Activated naive CD4-positive, alpha-beta T cell treated with anti-CD3 and anti-CD28 coated beads, Interleukin-2, amount 50 U/mL, for 16 hours (primary cell): ENCODE data around the gene LRG1.
"Not testable (repeated sequence)": the region's sequence is repeated elsewhere in the genome, so short reads cannot be mapped to it uniquely, and the experiment has no call there.

Source experiments
- DNase-seq: peaks from one replicate; pipeline ENCODE4 v3.0.0-alpha.2; 2020

The LRG1 gene

DNA sequence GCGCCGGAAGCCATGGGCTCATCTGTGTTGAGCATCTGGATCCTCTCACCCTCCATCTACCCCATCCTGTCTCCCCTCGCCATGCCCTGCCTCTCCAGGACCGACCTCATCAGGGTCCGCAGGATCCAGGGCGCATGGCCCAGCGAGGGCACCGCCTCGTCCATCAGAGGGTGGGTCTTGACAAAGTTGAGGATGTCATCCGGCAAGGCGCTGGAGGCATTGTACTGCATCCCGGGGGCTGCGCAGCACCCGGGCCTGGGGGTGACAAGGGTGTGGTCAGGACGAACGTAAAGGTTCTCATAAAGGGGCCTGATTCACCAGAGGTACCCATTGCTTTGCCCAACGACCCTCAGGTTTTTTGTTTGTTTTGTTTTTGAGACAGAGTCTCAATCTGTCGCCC lies 10.2 kb upstream of the LRG1 start:
- DNase-seq = no peak

DNA sequence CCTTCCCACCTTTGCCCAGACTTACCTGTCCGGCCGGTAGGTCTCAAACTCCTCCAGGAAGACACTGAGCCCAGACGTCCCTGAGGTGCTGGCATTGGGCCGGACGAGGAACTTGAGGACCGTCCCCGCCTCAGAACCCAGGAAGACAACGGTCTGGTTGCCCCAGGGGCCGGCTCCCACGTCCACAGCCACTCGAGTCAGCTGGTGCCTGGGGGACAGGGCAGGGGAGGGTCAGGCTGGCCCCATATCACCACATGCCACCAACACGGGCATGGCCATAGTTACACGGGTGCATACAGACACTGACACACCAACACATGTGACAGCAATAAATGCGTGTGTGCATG lies 8.4 kb upstream of the LRG1 start:
- DNase-seq = no peak

DNA sequence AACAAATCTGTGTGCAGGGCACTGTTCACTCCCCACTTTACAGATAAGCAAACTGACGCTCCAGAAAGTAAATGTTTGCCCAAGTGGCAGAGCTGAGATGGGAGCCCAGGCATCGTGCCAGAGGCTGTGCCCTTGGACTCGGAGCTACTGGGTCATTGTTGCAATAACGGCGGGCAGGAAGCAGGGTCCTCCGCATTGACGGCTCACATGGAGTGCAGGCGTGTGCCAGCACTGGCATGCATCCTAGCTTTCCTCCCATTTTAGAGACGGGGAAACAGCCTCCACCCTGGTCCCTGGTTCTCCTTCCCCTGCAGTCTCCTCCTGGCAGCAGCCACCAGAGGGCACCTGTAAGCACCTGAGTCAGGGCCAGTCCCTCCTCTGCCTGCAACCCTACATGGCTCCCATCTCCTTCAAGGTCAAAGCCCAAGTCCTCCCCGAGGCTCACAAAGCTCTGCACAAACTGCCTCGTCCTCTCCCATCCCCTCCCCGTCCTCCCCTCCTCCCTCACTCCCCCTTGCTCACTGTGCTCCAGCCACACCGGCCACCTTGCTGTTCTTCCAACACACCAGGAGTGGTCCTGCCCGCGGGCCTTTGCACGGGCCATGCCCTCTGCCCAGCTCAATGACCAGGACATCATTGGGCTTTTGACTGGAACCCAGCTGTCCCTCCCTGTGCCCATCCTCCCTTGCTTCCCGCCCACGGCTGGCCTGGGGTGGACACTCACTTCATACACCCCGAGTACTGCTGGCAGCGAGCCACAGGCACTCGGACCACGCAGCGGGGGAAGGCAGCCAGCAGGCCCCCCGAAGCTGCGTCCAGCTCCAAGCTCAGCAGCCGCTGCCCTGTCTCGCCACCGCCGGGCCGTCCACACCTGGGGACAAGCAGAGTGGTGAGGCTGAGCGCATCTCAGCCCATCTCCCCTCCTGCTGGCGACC lies 7.7 kb upstream of the LRG1 start:
- DNase-seq = no peak

GRCh38 chr19:4543842-4544647 lies 4.2 kb upstream of the LRG1 start:
- DNase-seq = no peak

DNA sequence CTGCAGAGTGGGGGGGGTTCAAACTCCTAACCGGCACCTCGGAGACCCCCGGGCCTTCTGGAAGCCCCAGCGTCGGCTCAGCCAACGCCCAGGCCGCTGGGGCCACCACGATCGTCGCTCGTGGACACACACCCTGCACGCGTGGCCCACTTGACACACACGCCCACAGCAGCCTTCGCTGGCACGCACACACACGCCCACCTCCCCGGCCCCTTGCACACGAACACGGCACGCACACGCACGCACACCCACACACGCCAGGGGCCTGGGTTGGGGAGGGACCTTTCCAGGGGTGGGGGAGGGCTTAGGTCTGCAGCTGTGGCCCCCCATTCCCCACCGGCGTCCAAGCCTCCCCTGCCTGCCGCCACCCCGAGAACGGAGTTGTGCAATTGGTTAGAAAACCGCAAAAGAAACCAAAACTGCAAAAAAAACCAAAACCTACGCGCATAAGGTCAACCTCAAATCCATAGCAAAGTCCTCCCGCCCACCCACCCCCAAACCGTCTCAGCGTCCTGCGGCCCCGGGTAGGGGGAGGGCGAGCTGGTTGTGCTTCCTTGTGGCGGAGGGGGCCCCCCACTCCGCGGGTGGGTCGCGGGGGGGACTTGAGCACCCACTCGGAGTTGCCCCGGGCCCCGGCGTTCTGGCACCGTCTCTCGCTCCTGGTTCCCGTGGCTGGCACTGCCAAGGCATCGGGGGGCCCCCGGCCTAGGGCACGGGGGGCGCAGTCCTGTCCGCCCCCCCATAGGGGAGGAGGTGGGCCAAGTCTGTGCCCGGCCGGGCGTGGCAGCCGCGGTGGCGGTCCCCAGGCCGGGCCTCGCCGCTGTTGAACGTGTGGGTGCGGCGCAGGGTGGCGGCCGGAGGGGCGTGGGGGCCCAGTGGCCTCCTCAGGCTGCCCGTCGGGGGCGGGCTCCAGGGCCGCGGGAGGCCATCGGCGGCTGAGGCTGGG lies 3.3 kb upstream of the LRG1 start:
- DNase-seq = no peak

GRCh38 chr19:4541806-4542145 lies 1.9 kb upstream of the LRG1 start:
- not testable (repeated sequence) for DNase-seq

GRCh38 chr19:4541114-4541805 lies 1.4 kb upstream of the LRG1 start:
- DNase-seq = no peak

DNA sequence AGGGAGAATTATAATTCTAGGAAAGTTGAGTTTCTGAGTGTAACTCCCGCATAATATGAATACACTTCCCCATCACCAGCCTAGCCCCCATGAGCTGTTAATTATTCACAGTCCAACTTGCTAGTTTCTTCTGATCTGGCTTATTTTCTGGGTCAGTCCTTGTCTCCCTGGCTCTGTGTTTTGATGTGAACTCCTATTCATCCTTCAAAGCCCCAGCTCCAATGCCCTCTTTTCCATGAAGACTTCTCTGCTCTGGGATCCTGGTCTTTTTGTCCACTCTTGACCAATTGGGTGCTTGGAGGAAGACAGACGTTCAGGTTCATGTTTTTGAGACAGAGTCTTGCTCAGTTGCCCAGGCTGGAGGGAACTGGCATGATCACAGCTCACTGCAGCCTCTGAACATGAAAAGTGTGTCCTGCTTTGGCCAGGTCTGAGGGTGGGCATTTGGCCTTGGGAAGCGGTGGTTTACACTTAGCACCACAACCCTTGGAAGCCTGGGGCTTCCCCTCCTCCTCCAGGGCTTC lies 605 bp downstream of the LRG1 start:
- DNase-seq = no peak

DNA sequence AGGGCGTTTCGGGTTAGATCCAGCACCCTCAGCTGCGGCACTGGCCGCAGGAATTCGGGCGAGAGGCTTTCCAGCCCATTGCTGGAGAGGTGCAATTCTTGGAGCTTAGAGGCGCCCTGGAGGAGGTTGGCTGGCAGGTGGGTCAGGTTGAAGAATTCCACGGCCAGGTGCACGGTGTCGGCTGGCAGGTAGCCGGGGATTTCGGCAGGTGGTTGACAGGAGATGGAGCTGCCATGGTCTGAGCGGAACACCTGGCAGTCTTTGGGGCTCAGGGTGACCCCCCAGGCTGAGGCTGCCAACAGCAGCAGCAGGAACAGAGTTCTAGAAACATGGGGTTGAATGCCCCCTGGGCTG lies 1.3 kb downstream of the LRG1 start:
- DNase-seq = no peak

- DNase-seq = no peak
These were observed 1.8 kb downstream of the LRG1 start for GRCh38 chr19:4537953-4538600.

- DNase-seq = no peak
These were observed 3.0 kb downstream of the LRG1 start for GRCh38 chr19:4536798-4537197.

GRCh38 chr19:4534836-4535658 lies 4.8 kb downstream of the LRG1 start, which contains the start of gene PLIN5:
Gene PLIN5 (minus strand): TSS chr19:4535224. CDS start chr19:4534074, 1,150 bp downstream.
- DNase-seq = peak; percentile 56

DNA sequence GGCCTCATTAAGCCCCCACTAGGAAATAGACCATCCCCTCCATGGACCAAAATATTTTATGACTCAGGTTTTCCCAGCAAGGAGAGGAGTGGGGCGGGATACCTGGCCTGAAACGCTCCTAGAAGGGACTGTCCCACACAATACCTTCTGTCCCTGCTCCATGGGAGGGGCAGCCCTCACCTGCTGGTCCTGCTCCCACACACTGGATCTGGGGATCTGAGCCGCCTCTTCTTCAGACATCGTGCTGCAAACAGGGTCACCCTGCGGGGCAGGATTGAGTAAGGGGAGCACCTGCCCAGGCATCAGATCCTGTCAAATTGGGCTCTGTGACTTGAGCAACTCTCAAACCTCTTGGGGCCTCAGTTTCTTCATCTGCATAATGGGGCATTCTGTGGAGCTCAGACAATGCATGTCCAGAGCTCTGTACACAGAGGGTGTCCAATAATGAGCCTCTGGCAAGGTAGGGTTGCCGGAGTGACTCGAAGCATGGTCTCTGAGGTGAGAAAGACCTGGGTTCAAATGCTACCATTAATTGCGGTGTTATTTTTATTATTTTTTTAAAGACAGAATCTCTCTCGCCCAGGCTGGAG lies 5.9 kb downstream of the LRG1 start:
- DNase-seq = no peak

DNA sequence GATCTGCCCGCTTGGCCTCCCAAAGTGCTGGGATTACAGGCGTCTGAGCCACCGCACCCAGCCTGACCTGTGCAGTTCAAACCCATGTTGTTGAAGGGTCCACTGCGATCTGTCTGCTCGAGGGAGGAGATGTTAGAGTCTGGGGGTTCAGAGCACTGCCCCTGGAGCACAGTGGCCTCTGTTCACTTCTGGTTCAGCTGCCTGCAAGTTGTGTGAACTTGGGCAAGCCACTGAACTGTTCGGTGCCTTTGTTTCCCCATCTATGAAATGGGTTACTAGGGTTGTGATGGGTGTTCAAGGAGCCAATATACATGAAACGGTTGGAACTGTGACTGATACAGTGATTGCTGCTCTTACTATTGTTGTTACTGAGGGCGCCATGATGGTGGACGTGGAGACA lies 6.5 kb downstream of the LRG1 start:
- no peak for DNase-seq

DNA sequence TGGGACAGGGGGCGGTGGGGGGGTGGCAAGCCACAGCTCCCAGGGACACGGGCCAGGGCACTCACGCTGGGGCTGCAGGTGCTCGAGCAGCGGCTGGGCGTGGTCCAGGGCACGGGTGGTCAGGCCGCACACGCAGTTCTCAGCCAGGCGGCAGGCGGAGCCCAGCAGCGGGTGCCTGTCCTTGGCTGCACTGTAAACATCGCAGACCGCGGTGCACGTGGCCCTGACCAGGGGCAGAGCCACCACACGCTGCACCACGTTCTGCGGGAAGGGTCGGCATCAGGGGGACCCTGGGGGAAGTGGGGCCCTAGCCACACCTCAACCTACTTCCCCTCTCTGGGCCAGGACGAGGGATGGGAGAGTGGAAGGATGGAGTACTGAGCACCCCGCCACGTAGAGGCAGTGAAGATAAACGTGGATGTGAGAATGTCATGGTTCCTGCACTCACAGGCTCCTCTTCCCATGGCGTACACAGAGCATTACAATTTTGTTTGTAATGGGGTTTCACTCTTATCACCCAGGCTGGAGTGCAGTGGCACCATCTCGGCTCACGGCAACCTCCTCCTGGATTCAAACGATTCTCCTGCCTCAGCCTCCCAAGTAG lies 8.2 kb downstream of the LRG1 start:
- no peak for DNase-seq

- DNase-seq = no peak
These were observed 9.8 kb downstream of the LRG1 start for GRCh38 chr19:4529924-4530522.

DNA sequence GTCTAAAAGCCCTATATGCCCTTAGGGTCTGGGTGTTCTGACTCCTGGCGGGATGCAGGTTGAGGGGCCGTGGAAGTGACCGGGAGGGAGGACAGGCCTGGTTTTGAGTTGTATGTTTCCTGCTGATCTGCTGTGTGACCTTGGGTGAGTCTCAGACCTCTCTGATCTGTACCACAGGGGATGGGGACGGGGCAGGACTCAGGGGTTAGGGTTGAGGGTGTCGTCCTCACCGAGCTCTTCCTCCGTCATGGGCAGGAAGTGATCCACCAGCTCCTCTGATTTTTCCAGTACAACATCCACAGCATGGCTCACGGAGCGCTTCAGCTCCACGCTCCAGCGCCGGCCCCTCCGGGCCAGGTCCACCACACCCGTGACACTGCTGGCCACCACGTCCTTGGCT lies 11.0 kb downstream of the LRG1 start:
- DNase-seq = no peak

GRCh38 chr19:4527377-4527776 lies 12.5 kb downstream of the LRG1 start:
- not testable (repeated sequence) for DNase-seq

GRCh38 chr19:4525563-4526002 lies 14.3 kb downstream of the LRG1 start:
- DNase-seq = no peak
